Activated CD4-positive, alpha-beta memory T cell treated with anti-CD3 and anti-CD28 coated beads, Interleukin-2, amount 10 ng/mL, durations not matched to agents 7 days and 5 days (primary cell): Measurements from ENCODE around the gene SLC6A3. TPM values are rescaled to one million over a fixed set of nuclear protein-coding genes. Genes with fewer than 3 reads are reported as not detected.

Source experiments
- CTCF ChIA-PET: fragments of 350-600 bp; sonication (Branson Sonifier 250); formaldehyde crosslinking; loops from one replicate; lab custom pipeline; 2021; ENCODE audit warnings: antibody characterized with exemption, inconsistent platforms; lab: Charles Lee
- POLR2A ChIA-PET: fragments of 350-600 bp; sonication (Branson Sonifier 250); formaldehyde crosslinking; loops from one replicate; lab custom pipeline; 2021; ENCODE audit warnings: antibody characterized with exemption; lab: Charles Lee
- DNase-seq: peaks from one replicate; pipeline ENCODE4 v3.0.0-alpha.2; 2020
- H3K27ac Mint-ChIP-seq: one replicate; pipeline ENCODE4 v1.8.0; 2021; ENCODE audit warnings: mild to moderate bottlenecking, mixed read lengths
- H3K27me3 Mint-ChIP-seq: one replicate; pipeline ENCODE4 v1.8.0; 2021; ENCODE audit warnings: mixed read lengths
- H3K36me3 Mint-ChIP-seq: one replicate; pipeline ENCODE4 v1.8.0; 2021; ENCODE audit warnings: low read depth, mixed read lengths
- H3K4me1 Mint-ChIP-seq: one replicate; pipeline ENCODE4 v1.8.0; 2021; ENCODE audit warnings: mixed read lengths
- H3K4me3 Mint-ChIP-seq: one replicate; pipeline ENCODE4 v1.8.0; 2021; ENCODE audit warnings: mild to moderate bottlenecking, mixed read lengths
- H3K9me3 Mint-ChIP-seq: one replicate; pipeline ENCODE4 v1.8.0; 2021; ENCODE audit warnings: mixed read lengths
- total RNA-seq, 2 experiments: library from RNA; stranded (reverse); gene quantifications; one replicate each; pipeline ENCODE4 v1.2.3, GENCODE V29; 2021

Gene SLC6A3
- total RNA-seq, 2 experiments from 2014 or later, result not detected

DNA sequence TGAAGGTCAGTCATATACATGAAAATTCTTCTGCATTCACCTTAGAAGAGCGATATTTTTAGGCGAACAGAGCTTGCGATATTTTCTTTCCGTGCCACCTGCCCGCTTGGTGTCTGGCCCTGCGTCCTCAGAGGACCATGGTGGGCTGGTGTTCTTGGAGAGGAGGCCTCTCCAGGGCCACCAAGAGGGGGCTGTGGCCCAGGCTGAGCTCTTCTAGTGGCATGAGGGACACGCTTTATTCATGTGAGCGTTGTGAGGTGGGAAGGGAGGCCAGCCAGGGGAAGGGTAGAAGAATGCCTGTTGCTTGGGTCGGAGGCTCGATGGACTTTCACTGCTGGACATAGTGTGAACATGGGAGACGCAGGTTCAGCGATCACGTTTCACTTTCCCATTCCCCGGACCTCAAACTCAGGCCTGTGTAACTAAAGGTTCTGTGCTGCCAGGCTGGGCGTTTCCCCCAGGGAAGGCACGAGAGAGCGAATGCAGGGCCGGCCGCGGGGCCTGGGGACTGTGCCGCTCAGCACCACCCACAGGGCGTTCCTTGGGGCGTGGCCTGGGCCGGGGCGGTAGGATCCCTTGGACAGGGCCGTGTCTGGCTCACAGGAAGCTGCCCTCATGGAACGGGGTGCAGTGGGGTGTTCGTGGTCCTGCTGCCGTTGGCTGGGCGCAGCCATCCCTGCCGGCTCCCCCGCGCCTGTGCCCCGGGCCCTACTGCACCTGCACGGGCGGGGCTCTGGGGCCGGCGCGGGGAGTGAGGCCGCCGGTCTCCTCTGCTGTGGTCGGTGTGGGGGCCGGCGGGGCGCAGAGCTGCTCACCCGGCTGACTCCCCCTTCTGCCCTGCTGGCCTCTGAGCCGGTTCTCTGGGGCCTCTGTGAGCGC is 59.6 kb downstream of the SLC6A3 start:
- Mint-ChIP-seq H3K27me3 (peaks cover 7% of the 10 kb centered on the region), H3K27ac (peak overlapping the region; percentile 99), H3K36me3 (no peaks in the 10 kb centered on the region), H3K4me3 (peak overlapping the region; percentile 100), H3K4me1 (peaks cover 29% of the 10 kb centered on the region), H3K9me3 (no peaks in the 10 kb centered on the region)
- CTCF ChIA-PET, result interaction anchor here (1.2 to 1.4 kb wide), 2 partner anchors 38 to 259 kb away, joined by 3 read pairs; no protein-coding TSS in a partner anchor
- POLR2A ChIA-PET, result interaction anchor here (0.6 to 2.9 kb wide), 13 partner anchors 10 to 280 kb away, joined by 3 to 19 read pairs (median 3); partner anchors contain the start of gene CLPTM1L
- DNase-seq, result peak; percentile 89

GRCh38 chr5:1384521-1384920 is 60.7 kb downstream of the SLC6A3 start:
- Mint-ChIP-seq H3K27me3 (peaks cover 7% of the 10 kb centered on the region), H3K4me1 (peaks cover 36% of the 10 kb centered on the region), H3K36me3 (no peaks in the 10 kb centered on the region), H3K27ac (no peak overlapping the region), H3K9me3 (no peaks in the 10 kb centered on the region), H3K4me3 (no peak overlapping the region)
- no peak for DNase-seq
- ChIA-PET POLR2A (interaction anchor here (1.5 to 2.9 kb wide), 3 partner anchors 40 to 258 kb away, joined by 3 to 19 read pairs (median 6); partner anchors contain the start of gene CLPTM1L), CTCF (interaction anchor here (1.2 kb wide), 1 partner anchor 260 kb away, joined by 3 read pairs; no protein-coding TSS in a partner anchor)

- Mint-ChIP-seq H3K4me1 (peaks cover 36% of the 10 kb centered on the region), H3K9me3 (no peaks in the 10 kb centered on the region), H3K4me3 (no peak overlapping the region), H3K36me3 (no peaks in the 10 kb centered on the region), H3K27ac (no peak overlapping the region), H3K27me3 (peaks cover 7% of the 10 kb centered on the region)
- CTCF ChIA-PET, result no interaction called here
- DNase-seq, result no peak
- POLR2A ChIA-PET, result no interaction called here
Observed at GRCh38 chr5:1383886-1384401, 61.3 kb downstream of the SLC6A3 start.

DNA sequence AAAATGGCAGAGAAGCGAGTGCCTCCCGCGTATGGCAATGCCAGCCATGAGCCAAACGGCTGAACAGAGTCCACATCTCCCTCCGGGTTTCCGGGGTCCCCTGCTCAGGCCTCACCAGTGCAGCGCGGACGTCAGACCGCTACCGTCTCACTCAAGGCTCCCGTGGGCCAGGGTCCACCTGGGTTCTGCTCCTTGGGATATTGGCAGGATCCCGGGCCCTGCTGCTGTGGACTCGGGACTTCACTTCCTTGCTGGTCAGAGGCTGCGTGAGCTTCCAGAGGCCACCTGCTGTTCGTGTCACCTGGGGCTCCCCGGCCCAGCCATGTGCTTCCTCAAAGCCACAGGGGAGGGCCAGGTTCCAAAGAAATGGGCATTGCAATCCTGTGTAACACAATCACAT is 61.9 kb downstream of the SLC6A3 start:
- H3K4me3 Mint-ChIP-seq, result no peak overlapping the region
- H3K4me1 Mint-ChIP-seq, result peaks cover 36% of the 10 kb centered on the region
- ChIA-PET POLR2A (no interaction called here), CTCF (no interaction called here)
- peaks cover 3% of the 10 kb centered on the region for H3K27me3 Mint-ChIP-seq
- H3K9me3 Mint-ChIP-seq, result no peaks in the 10 kb centered on the region
- no peak for DNase-seq
- no peaks in the 10 kb centered on the region for H3K36me3 Mint-ChIP-seq
- no peak overlapping the region for H3K27ac Mint-ChIP-seq

DNA sequence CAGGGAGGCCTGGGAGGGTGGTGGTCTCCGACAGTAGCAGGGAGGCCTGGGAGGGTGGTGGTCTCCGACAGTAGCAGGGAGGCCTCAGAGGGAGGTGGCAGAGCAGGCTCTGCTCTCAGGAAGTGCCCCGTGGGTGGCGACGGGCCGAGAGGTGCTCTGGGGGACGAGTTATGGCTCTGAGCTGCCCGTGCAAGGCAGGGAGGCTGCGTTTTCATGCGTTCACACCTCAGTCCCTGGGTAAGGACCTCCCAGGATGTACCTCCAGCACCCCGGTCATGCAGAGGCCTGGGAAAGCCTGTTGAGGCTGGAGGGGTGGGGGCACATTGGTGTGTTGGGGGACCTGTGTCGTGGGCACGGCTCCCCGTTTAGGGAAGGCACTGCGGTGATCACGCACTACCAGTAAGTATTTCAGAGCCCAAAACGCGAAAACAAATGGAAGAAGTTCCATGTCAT is 63.0 kb downstream of the SLC6A3 start:
- CTCF ChIA-PET, result no interaction called here
- Mint-ChIP-seq H3K4me1 (peaks cover 34% of the 10 kb centered on the region), H3K27ac (no peak overlapping the region), H3K9me3 (no peaks in the 10 kb centered on the region), H3K27me3 (no peaks in the 10 kb centered on the region), H3K36me3 (no peaks in the 10 kb centered on the region), H3K4me3 (no peak overlapping the region)
- POLR2A ChIA-PET, result no interaction called here
- no peak for DNase-seq

DNA sequence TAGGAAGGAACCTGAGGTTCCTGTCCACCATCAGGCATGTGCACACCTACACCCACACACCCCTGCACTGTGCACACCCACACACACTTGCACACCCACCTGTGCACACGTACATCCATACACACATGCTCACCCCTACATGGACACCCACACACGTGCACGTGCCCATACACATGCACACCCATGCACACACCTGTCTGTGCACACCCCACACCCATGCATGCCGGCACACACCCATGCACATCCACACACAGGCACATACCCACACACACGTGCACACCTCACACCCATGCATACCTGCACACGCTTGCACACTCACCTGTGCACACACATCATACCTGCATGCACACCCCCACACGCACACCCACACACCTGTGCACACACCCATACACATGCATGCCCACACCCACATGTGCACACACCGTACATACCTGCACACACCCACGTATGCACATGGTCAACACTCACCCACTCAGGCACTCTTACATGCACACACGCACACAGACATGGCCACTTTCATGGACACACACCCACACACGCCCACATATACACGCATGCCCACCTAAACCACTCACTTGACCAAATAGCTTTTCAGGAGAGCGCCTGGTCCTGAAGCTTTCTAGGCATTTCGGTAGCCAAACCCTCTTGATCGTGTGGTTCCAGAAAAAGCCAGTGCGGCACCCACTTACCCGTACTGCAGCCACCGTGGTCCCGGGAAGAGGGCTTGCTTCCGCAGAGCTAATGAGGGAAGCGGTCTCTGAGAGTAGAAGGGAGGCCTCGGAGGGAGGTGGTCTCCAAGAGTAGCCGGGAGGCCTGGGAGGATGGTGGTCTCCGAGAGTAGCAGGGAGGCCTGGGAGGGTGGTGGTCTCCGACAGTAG is 63.6 kb downstream of the SLC6A3 start:
- H3K27ac Mint-ChIP-seq, result no peak overlapping the region
- H3K36me3 Mint-ChIP-seq, result no peaks in the 10 kb centered on the region
- ChIA-PET POLR2A (no interaction called here), CTCF (interaction anchor here (1.4 to 1.7 kb wide), 4 partner anchors 10 to 236 kb away, joined by 3 to 10 read pairs (median 4); no protein-coding TSS in a partner anchor)
- peaks cover 1% of the 10 kb centered on the region for H3K27me3 Mint-ChIP-seq
- no peak overlapping the region for H3K4me3 Mint-ChIP-seq
- H3K9me3 Mint-ChIP-seq, result no peaks in the 10 kb centered on the region
- DNase-seq, result no peak
- peaks cover 28% of the 10 kb centered on the region for H3K4me1 Mint-ChIP-seq

- DNase-seq, result no peak
- ChIA-PET CTCF (interaction anchor here (0.8 to 1.7 kb wide), 16 partner anchors 9 to 264 kb away, joined by 3 to 14 read pairs (median 3); no protein-coding TSS in a partner anchor), POLR2A (interaction anchor here (1.2 kb wide), 1 partner anchor 36 kb away, joined by 4 read pairs; the partner anchor contains the start of gene CLPTM1L)
- Mint-ChIP-seq H3K36me3 (no peaks in the 10 kb centered on the region), H3K4me3 (no peak overlapping the region), H3K27ac (no peak overlapping the region), H3K27me3 (peaks cover 1% of the 10 kb centered on the region), H3K9me3 (no peaks in the 10 kb centered on the region), H3K4me1 (peaks cover 22% of the 10 kb centered on the region)
Observed at GRCh38 chr5:1380910-1381309, 64.3 kb downstream of the SLC6A3 start.

- peak; percentile 51 for DNase-seq
- ChIA-PET CTCF (interaction anchor here (0.8 to 1.7 kb wide), 21 partner anchors 8 to 273 kb away, joined by 3 to 14 read pairs (median 3); no protein-coding TSS in a partner anchor), POLR2A (interaction anchor here (1.0 to 1.2 kb wide), 2 partner anchors 35 to 36 kb away, joined by 3 to 4 read pairs; partner anchors contain the start of gene CLPTM1L)
- Mint-ChIP-seq H3K27ac (no peak overlapping the region), H3K36me3 (no peaks in the 10 kb centered on the region), H3K9me3 (no peaks in the 10 kb centered on the region), H3K4me3 (peak overlapping the region; percentile 34), H3K4me1 (peaks cover 17% of the 10 kb centered on the region), H3K27me3 (peaks cover 3% of the 10 kb centered on the region)
Observed at GRCh38 chr5:1380011-1380817, 65.0 kb downstream of the SLC6A3 start.

GRCh38 chr5:1378866-1379659 is 66.2 kb downstream of the SLC6A3 start:
- ChIA-PET POLR2A (interaction anchor here (1.0 kb wide), 2 partner anchors 20 to 33 kb away, joined by 3 read pairs; no protein-coding TSS in a partner anchor), CTCF (interaction anchor here (0.9 to 1.7 kb wide), 5 partner anchors 22 to 274 kb away, joined by 3 to 14 read pairs (median 3); no protein-coding TSS in a partner anchor)
- Mint-ChIP-seq H3K9me3 (no peaks in the 10 kb centered on the region), H3K36me3 (no peaks in the 10 kb centered on the region), H3K4me3 (no peak overlapping the region), H3K27me3 (peaks cover 5% of the 10 kb centered on the region), H3K4me1 (peaks cover 15% of the 10 kb centered on the region), H3K27ac (no peak overlapping the region)
- DNase-seq, result no peak

DNA sequence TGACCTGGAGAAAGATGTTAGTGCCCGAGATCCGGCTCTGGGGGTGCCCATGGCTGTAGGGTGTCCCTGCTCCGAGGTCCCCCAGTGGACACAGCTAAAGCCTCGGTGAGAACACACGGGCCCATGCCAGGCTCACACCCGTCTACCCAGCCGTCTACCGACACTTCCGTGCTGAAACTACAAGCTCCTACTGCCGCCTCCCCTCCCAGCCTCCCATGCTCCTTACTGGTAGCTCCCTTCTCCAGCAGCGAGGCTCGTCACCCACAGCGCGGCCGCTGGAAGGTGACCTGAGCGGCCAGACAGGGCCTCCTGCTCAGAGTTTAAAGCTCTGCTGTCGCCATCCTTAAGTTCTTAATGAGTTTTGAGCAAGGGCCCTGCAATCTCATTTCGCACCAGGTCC is 67.1 kb downstream of the SLC6A3 start:
- H3K9me3 Mint-ChIP-seq, result no peaks in the 10 kb centered on the region
- H3K27me3 Mint-ChIP-seq, result peaks cover 5% of the 10 kb centered on the region
- POLR2A ChIA-PET, result interaction anchor here (1.0 kb wide), 1 partner anchor 19 kb away, joined by 3 read pairs; no protein-coding TSS in a partner anchor
- CTCF ChIA-PET, result no interaction called here
- H3K4me1 Mint-ChIP-seq, result peaks cover 15% of the 10 kb centered on the region
- H3K36me3 Mint-ChIP-seq, result no peaks in the 10 kb centered on the region
- DNase-seq, result no peak
- H3K4me3 Mint-ChIP-seq, result no peak overlapping the region
- H3K27ac Mint-ChIP-seq, result no peak overlapping the region

GRCh38 chr5:1376981-1377380 is 68.3 kb downstream of the SLC6A3 start:
- no peaks in the 10 kb centered on the region for H3K9me3 Mint-ChIP-seq
- no peak for DNase-seq
- ChIA-PET CTCF (no interaction called here), POLR2A (no interaction called here)
- H3K4me1 Mint-ChIP-seq, result peaks cover 15% of the 10 kb centered on the region
- no peaks in the 10 kb centered on the region for H3K36me3 Mint-ChIP-seq
- no peak overlapping the region for H3K27ac Mint-ChIP-seq
- H3K4me3 Mint-ChIP-seq, result no peak overlapping the region
- H3K27me3 Mint-ChIP-seq, result peaks cover 5% of the 10 kb centered on the region
